H9 (cell line): ENCODE results near the gene ACSM3. TPM values are rescaled to one million over a fixed set of nuclear protein-coding genes. Genes with fewer than 3 reads are reported as not detected.

Experiments used
- DNase-seq: peaks from one replicate; pipeline ENCODE4 v3.0.0-alpha.2; 2017
- H2AFZ ChIP-seq: one replicate; pipeline ENCODE4 v1.6.1; 2013; ENCODE audit warnings: mild to moderate bottlenecking, low read length, control low read depth, moderate library complexity
- H2AK5ac ChIP-seq: 2 replicates; pipeline ENCODE4 v1.6.1; 2013; ENCODE audit warnings: low read length, control low read depth, mixed read lengths; ENCODE audit not compliant: insufficient read length
- H2BK120ac ChIP-seq: one replicate; pipeline ENCODE4 v1.6.1; 2013; ENCODE audit warnings: low read depth, mild to moderate bottlenecking, low read length, control low read depth, inconsistent platforms; ENCODE audit not compliant: poor library complexity, severe bottlenecking
- H2BK12ac ChIP-seq: 2 replicates; pipeline ENCODE4 v1.6.1; 2013; ENCODE audit warnings: low read length, control low read depth, mixed read lengths, low read depth; ENCODE audit not compliant: insufficient read length
- H2BK15ac ChIP-seq: 2 replicates; pipeline ENCODE4 v1.6.1; 2013; ENCODE audit warnings: low read depth, low read length, control low read depth
- H2BK20ac ChIP-seq: one replicate; pipeline ENCODE4 v1.6.1; 2013; ENCODE audit warnings: low read depth, mild to moderate bottlenecking, low read length, control low read depth, inconsistent platforms; ENCODE audit not compliant: poor library complexity, severe bottlenecking
- H2BK5ac ChIP-seq: 2 replicates; pipeline ENCODE4 v1.6.1; 2013; ENCODE audit warnings: low read length, control low read depth, mixed read lengths; ENCODE audit not compliant: insufficient read length
- H3K14ac ChIP-seq: 2 replicates; pipeline ENCODE4 v1.6.1; 2013; ENCODE audit warnings: low read length, control low read depth; ENCODE audit not compliant: insufficient read depth
- H3K18ac ChIP-seq: 2 replicates; pipeline ENCODE4 v1.6.1; 2013; ENCODE audit warnings: low read depth, mild to moderate bottlenecking, mixed read lengths, low read length, control low read depth; ENCODE audit not compliant: insufficient read length
- H3K23ac ChIP-seq: 2 replicates; pipeline ENCODE4 v1.6.1; 2013; ENCODE audit warnings: low read length, control low read depth, mixed read lengths, low read depth; ENCODE audit not compliant: insufficient read length
- H3K23me2 ChIP-seq: 2 replicates; pipeline ENCODE4 v1.6.1; 2013; ENCODE audit warnings: low read depth, mild to moderate bottlenecking, mixed read lengths, low read length, control low read depth; ENCODE audit not compliant: insufficient read length, poor library complexity, severe bottlenecking
- H3K27ac ChIP-seq: 2 replicates; pipeline ENCODE4 v1.5.1; 2013; ENCODE audit warnings: low read length, control low read depth, mixed read lengths, low read depth; ENCODE audit not compliant: insufficient read length
- H3K27me3 ChIP-seq: 2 replicates; pipeline ENCODE4 v1.6.1; 2013; ENCODE audit warnings: low read length, control low read depth, inconsistent platforms; ENCODE audit not compliant: insufficient read depth
- H3K4ac ChIP-seq: 2 replicates; pipeline ENCODE4 v1.6.1; 2013; ENCODE audit warnings: low read depth, mild to moderate bottlenecking, control low read depth, inconsistent platforms, low read length, moderate library complexity
- H3K4me1 ChIP-seq: 2 replicates; pipeline ENCODE4 v1.6.1; 2013; ENCODE audit warnings: low read length, control low read depth, inconsistent platforms; ENCODE audit not compliant: insufficient read depth
- H3K4me2 ChIP-seq: 2 replicates; pipeline ENCODE4 v1.6.1; 2013; ENCODE audit warnings: low read length, control low read depth, mixed read lengths; ENCODE audit not compliant: insufficient read length, insufficient read depth
- H3K56ac ChIP-seq: 2 replicates; pipeline ENCODE4 v1.6.1; 2013; ENCODE audit warnings: low read depth, mild to moderate bottlenecking, mixed read lengths, low read length, control low read depth; ENCODE audit not compliant: insufficient read length
- H3K79me1 ChIP-seq: 2 replicates; pipeline ENCODE4 v1.6.1; 2013; ENCODE audit warnings: low read depth, mild to moderate bottlenecking, moderate library complexity, low read length, control low read depth, inconsistent platforms; ENCODE audit not compliant: insufficient read depth, poor library complexity, severe bottlenecking
- H3K79me2 ChIP-seq: 2 replicates; pipeline ENCODE4 v1.6.1; 2013; ENCODE audit warnings: low read length, control low read depth, inconsistent platforms; ENCODE audit not compliant: insufficient read depth
- H3K9ac ChIP-seq: 2 replicates; pipeline ENCODE4 v1.6.1; 2013; ENCODE audit warnings: low read length, control low read depth, mixed read lengths; ENCODE audit not compliant: insufficient read length; ENCODE audit errors: extremely low read depth
- H3K9me3 ChIP-seq: one replicate; pipeline ENCODE4 v1.6.1; 2013; ENCODE audit warnings: low read depth, low read length, inconsistent platforms; ENCODE audit not compliant: control insufficient read depth
- H3T11ph ChIP-seq: one replicate; pipeline ENCODE4 v1.6.1; 2013; ENCODE audit warnings: mild to moderate bottlenecking, low read length, control low read depth, inconsistent platforms
- H4K20me1 ChIP-seq: one replicate; pipeline ENCODE4 v1.6.1; 2013; ENCODE audit not compliant: control insufficient read depth, insufficient read length, insufficient read depth
- H4K5ac ChIP-seq: 2 replicates; pipeline ENCODE4 v1.6.1; 2013; ENCODE audit warnings: low read depth, mild to moderate bottlenecking, mixed read lengths, low read length, control low read depth; ENCODE audit not compliant: insufficient read length
- H4K8ac ChIP-seq: replicated peaks from 2 replicates; pipeline ENCODE4 v1.6.1; 2013; ENCODE audit warnings: low read length, control low read depth, mixed read lengths, low read depth; ENCODE audit not compliant: insufficient read length
- H4K91ac ChIP-seq: 2 replicates; pipeline ENCODE4 v1.6.1; 2013; ENCODE audit warnings: low read depth, mild to moderate bottlenecking, moderate library complexity, mixed read lengths, low read length, control low read depth; ENCODE audit not compliant: insufficient read length
- H3K27ac Mint-ChIP-seq, 3 experiments: 2 replicates in 2 of 3; 3 replicates in 1 of 3; pipeline ENCODE4 v1.8.0; 2020 to 2021; ENCODE audit warnings: mixed read lengths in 3 of 3, mild to moderate bottlenecking in 1 of 3, moderate library complexity in 1 of 3
- H3K27me3 Mint-ChIP-seq: 2 replicates; pipeline ENCODE4 v1.8.0; 2021; ENCODE audit warnings: low read depth, mild to moderate bottlenecking, moderate library complexity, mixed read lengths
- H3K36me3 Mint-ChIP-seq, 3 experiments: 2 replicates in 2 of 3; 3 replicates in 1 of 3; pipeline ENCODE4 v1.8.0; 2020 to 2021; ENCODE audit warnings: low read depth in 3 of 3, mixed read lengths in 3 of 3; ENCODE audit not compliant: insufficient read depth in 1 of 3
- H3K4me1 Mint-ChIP-seq, 2 experiments: 2 replicates each; pipeline ENCODE4 v1.8.0; 2020; ENCODE audit warnings: mixed read lengths in 2 of 2
- H3K4me3 Mint-ChIP-seq, 2 experiments: 2 replicates in 1 of 2; 3 replicates in 1 of 2; pipeline ENCODE4 v1.8.0; 2020 to 2021; ENCODE audit warnings: mild to moderate bottlenecking in 2 of 2, mixed read lengths in 2 of 2, moderate library complexity in 1 of 2
- H3K9me3 Mint-ChIP-seq, 2 experiments: 2 replicates in 1 of 2; 3 replicates in 1 of 2; pipeline ENCODE4 v1.8.0; 2020; ENCODE audit warnings: mild to moderate bottlenecking in 2 of 2, mixed read lengths in 2 of 2, moderate library complexity in 1 of 2
- WGBS: extraction: QIAGEN DNeasy Blood & Tissue Kit; methylation state at CpG from one replicate; pipeline ENCODE4 v1.1.7; 2013; ENCODE audit warnings: missing lambda C conversion rate, low lambda C conversion rate, mixed read lengths; ENCODE audit not compliant: insufficient read length; ENCODE audit errors: extremely low coverage; 5-methylcytosine and 5-hydroxymethylcytosine counted together
- total RNA-seq: library from RNA; stranded (reverse); gene quantifications from 2 replicates; pipeline ENCODE4 v1.2.1, GENCODE V29; 2021
- TF ChIP-seq, protein P1 (sequence below): fragments of 200-600 bp; sonication (generic); conservative IDR thresholded peaks from 3 replicates; pipeline ENCODE4 v1.8.0; 2021; ENCODE audit warnings: antibody characterized with exemption, mild to moderate bottlenecking

ACSM3 gene
- total RNA-seq, 1 experiment from 2014 or later, result 3.1 TPM

DNA sequence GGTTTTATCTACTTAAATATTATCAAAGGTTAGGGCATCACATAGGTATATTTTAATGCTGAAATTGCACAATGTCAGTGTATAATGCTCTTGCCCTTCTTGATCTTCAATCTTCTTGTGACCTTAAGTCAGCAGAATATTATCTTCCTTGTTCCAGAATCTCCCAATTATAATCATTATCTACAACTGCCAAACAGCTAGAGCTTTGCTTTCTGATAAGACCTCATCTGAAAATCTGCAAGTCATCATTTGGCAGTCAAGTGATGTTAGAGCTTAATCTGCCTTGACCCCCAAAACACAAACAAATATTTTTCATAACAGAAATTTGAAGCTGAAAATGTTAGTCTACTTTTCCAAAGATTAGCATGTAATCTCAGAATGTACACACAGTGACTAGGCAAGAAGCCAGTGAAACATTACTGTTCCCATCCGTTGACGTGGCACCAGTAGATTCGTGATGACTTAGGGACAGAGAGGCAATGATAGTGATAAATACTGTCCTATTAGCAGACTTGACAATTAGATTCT lies 62.3 kb downstream of the ACSM3 start:
- Histone ChIP-seq H4K5ac (no peak overlapping the region), H3K56ac (no peak overlapping the region), H2BK120ac (no peak overlapping the region), H3K23me2 (no peaks in the 10 kb centered on the region), H2AK5ac (no peak overlapping the region), H3K4me1 (no peaks in the 10 kb centered on the region), H3K79me1 (no peaks in the 10 kb centered on the region), H4K91ac (no peak overlapping the region), H3K18ac (no peak overlapping the region), H3K79me2 (no peaks in the 10 kb centered on the region), H3K23ac (no peak overlapping the region), H4K8ac (no peak overlapping the region), H3K4ac (no peak overlapping the region), H3K9ac (no peak overlapping the region), H2BK12ac (no peak overlapping the region), H3K9me3 (no peaks in the 10 kb centered on the region), H2BK5ac (no peak overlapping the region), H4K20me1 (no peaks in the 10 kb centered on the region), H2BK20ac (no peak overlapping the region), H2BK15ac (no peak overlapping the region), H3K27me3 (no peaks in the 10 kb centered on the region), H3K14ac (no peak overlapping the region), H2AFZ (no peak overlapping the region), H3K27ac (no peak overlapping the region), H3K4me2 (no peak overlapping the region), H3T11ph (no peak overlapping the region)
- TF ChIP-seq, protein P1, sequence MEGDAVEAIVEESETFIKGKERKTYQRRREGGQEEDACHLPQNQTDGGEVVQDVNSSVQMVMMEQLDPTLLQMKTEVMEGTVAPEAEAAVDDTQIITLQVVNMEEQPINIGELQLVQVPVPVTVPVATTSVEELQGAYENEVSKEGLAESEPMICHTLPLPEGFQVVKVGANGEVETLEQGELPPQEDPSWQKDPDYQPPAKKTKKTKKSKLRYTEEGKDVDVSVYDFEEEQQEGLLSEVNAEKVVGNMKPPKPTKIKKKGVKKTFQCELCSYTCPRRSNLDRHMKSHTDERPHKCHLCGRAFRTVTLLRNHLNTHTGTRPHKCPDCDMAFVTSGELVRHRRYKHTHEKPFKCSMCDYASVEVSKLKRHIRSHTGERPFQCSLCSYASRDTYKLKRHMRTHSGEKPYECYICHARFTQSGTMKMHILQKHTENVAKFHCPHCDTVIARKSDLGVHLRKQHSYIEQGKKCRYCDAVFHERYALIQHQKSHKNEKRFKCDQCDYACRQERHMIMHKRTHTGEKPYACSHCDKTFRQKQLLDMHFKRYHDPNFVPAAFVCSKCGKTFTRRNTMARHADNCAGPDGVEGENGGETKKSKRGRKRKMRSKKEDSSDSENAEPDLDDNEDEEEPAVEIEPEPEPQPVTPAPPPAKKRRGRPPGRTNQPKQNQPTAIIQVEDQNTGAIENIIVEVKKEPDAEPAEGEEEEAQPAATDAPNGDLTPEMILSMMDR, result no peak
- Mint-ChIP-seq H3K4me3 (no peak overlapping the region), H3K4me1 (no peaks in the 10 kb centered on the region), H3K9me3 (no peaks in the 10 kb centered on the region), H3K36me3 (peaks cover 0 to 43% (median 26%) of the 10 kb centered on the region in 3 experiments; a peak in 4 of 7 replicates), H3K27ac (no peak overlapping the region; a peak in 1 of 7 replicates), H3K27me3 (no peaks in the 10 kb centered on the region)
- WGBS, result no CpG with 5 or more reads among the region's 3 CpGs
- no peak for DNase-seq
